ENCODE results near the gene GAS7. TPM values are rescaled to one million over a fixed set of nuclear protein-coding genes. Genes with fewer than 3 reads are reported as not detected.

The GAS7 gene
- total RNA-seq, 1 experiment from 2014 or later, result 12.3 TPM

DNA sequence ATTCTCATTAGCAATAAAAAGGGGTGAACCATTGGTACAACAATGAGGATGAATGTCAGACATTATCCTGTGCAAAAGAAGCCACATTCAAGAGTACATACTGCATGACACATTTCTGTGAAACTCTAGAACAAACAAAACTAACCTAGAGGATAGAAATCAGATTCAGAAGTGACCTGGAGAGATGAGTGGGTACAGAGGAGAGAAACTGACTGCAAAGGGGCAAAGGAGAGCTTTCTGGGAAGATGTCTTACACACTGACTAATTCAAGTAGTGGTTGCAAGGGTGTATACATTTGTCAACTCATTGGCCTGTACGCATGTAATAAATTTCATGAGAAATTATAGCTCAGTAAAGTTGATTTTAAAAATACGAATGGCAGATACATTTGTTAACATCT, 115.6 kb downstream of the GAS7 start:
- ChIA-PET POLR2A (no interaction called here), CTCF (no interaction called here)
- Mint-ChIP-seq H3K27me3 (ENCODE audit: low read depth) (no peaks in the 10 kb centered on the region), H3K9me3 (peaks cover 32% of the 10 kb centered on the region), H3K27ac (no peak overlapping the region), H3K36me3 (peaks cover 20% of the 10 kb centered on the region), H3K4me3 (no peak overlapping the region), H3K4me1 (peaks cover 21% of the 10 kb centered on the region)
- TF ChIP-seq ZNF219 (CRISPR knock-in tag; IDR thresholded peaks at IDR 0.05; ENCODE audit: borderline replicate concordance) (no peak), EMX1 (CRISPR knock-in tag; IDR thresholded peaks at IDR 0.05) (no peak), ATF1 (CRISPR knock-in tag; IDR thresholded peaks at IDR 0.05) (no peak), ZNF671 (CRISPR knock-in tag; IDR thresholded peaks at IDR 0.05) (no peak), ZNF317 (CRISPR knock-in tag; IDR thresholded peaks at IDR 0.05; ENCODE audit: borderline replicate concordance, low read depth) (no peak), CREM (CRISPR knock-in tag; IDR thresholded peaks at IDR 0.05) (no peak), JAZF1 (CRISPR knock-in tag; IDR thresholded peaks at IDR 0.05) (no peak), NR1H2 (CRISPR knock-in tag; IDR thresholded peaks at IDR 0.05) (no peak), CREB1 (CRISPR knock-in tag; IDR thresholded peaks at IDR 0.05) (no peak), TCF7 (CRISPR knock-in tag; IDR thresholded peaks at IDR 0.05; ENCODE audit: low read depth) (no peak), SMAD4 (CRISPR knock-in tag; IDR thresholded peaks at IDR 0.05) (no peak)
- TF ChIP-seq, protein P1, sequence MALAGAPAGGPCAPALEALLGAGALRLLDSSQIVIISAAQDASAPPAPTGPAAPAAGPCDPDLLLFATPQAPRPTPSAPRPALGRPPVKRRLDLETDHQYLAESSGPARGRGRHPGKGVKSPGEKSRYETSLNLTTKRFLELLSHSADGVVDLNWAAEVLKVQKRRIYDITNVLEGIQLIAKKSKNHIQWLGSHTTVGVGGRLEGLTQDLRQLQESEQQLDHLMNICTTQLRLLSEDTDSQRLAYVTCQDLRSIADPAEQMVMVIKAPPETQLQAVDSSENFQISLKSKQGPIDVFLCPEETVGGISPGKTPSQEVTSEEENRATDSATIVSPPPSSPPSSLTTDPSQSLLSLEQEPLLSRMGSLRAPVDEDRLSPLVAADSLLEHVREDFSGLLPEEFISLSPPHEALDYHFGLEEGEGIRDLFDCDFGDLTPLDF (CRISPR knock-in tag; IDR thresholded peaks at IDR 0.05), result no peak
- TF ChIP-seq, protein P2, sequence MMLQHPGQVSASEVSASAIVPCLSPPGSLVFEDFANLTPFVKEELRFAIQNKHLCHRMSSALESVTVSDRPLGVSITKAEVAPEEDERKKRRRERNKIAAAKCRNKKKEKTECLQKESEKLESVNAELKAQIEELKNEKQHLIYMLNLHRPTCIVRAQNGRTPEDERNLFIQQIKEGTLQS (CRISPR knock-in tag; conservative IDR thresholded peaks at IDR 0.05), result no peak
- TF ChIP-seq, protein P3, sequence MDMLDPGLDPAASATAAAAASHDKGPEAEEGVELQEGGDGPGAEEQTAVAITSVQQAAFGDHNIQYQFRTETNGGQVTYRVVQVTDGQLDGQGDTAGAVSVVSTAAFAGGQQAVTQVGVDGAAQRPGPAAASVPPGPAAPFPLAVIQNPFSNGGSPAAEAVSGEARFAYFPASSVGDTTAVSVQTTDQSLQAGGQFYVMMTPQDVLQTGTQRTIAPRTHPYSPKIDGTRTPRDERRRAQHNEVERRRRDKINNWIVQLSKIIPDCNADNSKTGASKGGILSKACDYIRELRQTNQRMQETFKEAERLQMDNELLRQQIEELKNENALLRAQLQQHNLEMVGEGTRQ (CRISPR knock-in tag; IDR thresholded peaks at IDR 0.05), result no peak
- TF ChIP-seq, protein P4, sequence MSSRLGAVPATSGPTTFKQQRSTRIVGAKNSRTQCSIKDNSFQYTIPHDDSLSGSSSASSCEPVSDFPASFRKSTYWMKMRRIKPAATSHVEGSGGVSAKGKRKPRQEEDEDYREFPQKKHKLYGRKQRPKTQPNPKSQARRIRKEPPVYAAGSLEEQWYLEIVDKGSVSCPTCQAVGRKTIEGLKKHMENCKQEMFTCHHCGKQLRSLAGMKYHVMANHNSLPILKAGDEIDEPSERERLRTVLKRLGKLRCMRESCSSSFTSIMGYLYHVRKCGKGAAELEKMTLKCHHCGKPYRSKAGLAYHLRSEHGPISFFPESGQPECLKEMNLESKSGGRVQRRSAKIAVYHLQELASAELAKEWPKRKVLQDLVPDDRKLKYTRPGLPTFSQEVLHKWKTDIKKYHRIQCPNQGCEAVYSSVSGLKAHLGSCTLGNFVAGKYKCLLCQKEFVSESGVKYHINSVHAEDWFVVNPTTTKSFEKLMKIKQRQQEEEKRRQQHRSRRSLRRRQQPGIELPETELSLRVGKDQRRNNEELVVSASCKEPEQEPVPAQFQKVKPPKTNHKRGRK (CRISPR knock-in tag; IDR thresholded peaks at IDR 0.05; ENCODE audit: borderline replicate concordance), result no peak
- TF ChIP-seq, protein P5, sequence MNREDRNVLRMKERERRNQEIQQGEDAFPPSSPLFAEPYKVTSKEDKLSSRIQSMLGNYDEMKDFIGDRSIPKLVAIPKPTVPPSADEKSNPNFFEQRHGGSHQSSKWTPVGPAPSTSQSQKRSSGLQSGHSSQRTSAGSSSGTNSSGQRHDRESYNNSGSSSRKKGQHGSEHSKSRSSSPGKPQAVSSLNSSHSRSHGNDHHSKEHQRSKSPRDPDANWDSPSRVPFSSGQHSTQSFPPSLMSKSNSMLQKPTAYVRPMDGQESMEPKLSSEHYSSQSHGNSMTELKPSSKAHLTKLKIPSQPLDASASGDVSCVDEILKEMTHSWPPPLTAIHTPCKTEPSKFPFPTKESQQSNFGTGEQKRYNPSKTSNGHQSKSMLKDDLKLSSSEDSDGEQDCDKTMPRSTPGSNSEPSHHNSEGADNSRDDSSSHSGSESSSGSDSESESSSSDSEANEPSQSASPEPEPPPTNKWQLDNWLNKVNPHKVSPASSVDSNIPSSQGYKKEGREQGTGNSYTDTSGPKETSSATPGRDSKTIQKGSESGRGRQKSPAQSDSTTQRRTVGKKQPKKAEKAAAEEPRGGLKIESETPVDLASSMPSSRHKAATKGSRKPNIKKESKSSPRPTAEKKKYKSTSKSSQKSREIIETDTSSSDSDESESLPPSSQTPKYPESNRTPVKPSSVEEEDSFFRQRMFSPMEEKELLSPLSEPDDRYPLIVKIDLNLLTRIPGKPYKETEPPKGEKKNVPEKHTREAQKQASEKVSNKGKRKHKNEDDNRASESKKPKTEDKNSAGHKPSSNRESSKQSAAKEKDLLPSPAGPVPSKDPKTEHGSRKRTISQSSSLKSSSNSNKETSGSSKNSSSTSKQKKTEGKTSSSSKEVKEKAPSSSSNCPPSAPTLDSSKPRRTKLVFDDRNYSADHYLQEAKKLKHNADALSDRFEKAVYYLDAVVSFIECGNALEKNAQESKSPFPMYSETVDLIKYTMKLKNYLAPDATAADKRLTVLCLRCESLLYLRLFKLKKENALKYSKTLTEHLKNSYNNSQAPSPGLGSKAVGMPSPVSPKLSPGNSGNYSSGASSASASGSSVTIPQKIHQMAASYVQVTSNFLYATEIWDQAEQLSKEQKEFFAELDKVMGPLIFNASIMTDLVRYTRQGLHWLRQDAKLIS (CRISPR knock-in tag; IDR thresholded peaks at IDR 0.05; ENCODE audit: borderline replicate concordance), result no peak
- TF ChIP-seq, protein P6, sequence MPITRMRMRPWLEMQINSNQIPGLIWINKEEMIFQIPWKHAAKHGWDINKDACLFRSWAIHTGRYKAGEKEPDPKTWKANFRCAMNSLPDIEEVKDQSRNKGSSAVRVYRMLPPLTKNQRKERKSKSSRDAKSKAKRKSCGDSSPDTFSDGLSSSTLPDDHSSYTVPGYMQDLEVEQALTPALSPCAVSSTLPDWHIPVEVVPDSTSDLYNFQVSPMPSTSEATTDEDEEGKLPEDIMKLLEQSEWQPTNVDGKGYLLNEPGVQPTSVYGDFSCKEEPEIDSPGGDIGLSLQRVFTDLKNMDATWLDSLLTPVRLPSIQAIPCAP (CRISPR knock-in tag; IDR thresholded peaks at IDR 0.05), result no peak
- TF ChIP-seq, protein P7, sequence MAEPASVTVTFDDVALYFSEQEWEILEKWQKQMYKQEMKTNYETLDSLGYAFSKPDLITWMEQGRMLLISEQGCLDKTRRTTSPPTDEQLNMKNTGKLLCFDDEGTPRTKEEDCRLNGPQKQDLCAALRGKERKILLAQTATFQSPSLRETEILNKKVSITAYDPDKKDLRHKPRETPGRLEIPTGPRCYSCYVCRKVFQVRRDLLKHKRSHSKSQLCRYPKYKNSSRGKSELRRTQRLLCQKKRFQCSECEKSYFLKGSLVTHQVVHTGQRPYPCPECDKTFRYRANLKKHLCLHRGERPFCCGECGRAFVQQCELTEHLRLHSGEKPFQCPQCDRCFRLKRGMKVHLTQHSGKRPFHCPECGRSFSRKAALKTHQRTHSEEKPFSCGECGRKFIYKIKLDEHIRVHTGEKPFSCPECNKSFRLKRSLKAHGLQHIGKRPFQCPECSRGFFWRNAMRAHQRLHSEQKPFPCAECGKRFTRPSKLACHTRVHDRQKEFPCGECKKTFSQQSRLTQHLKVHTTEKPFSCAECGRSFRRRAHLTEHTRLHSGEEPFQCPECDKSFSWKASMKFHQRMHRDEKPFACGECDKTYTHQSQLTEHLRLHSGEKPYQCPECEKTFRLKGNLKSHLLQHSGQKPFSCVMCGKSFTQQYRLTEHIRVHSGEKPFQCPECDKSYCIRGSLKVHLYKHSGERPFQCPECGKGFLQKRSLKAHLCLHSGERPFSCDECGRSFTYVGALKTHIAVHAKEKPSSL (CRISPR knock-in tag; conservative IDR thresholded peaks at IDR 0.05), result no peak
- TF ChIP-seq, protein P8, sequence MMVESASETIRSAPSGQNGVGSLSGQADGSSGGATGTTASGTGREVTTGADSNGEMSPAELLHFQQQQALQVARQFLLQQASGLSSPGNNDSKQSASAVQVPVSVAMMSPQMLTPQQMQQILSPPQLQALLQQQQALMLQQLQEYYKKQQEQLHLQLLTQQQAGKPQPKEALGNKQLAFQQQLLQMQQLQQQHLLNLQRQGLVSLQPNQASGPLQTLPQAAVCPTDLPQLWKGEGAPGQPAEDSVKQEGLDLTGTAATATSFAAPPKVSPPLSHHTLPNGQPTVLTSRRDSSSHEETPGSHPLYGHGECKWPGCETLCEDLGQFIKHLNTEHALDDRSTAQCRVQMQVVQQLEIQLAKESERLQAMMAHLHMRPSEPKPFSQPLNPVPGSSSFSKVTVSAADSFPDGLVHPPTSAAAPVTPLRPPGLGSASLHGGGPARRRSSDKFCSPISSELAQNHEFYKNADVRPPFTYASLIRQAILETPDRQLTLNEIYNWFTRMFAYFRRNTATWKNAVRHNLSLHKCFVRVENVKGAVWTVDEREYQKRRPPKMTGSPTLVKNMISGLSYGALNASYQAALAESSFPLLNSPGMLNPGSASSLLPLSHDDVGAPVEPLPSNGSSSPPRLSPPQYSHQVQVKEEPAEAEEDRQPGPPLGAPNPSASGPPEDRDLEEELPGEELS (CRISPR knock-in tag; IDR thresholded peaks at IDR 0.05), result no peak
- DNase-seq (ENCODE audit: low spot score), result no peak
- ATAC-seq, result no peak

All from WTC11 (cell line).